Caco-2 (cell line): ENCODE measurements around the gene NOS3. TPM values are rescaled to one million over a fixed set of nuclear protein-coding genes. Genes with fewer than 3 reads are reported as not detected.

Experiments used
- BruUV-seq: library from RNA; stranded (reverse); fragments of 400-500 nt; replicated peaks from 2 replicates; lab custom pipeline; 2021; lab: Mats Ljungman, UMichigan
- CTCF ChIA-PET: fragments of 300-600 bp; sonication (Branson Sonifier 250); formaldehyde crosslinking; loops from one replicate; lab custom pipeline; 2022; ENCODE audit warnings: antibody characterized with exemption; lab: Charles Lee
- POLR2A ChIA-PET: fragments of 300-600 bp; sonication (Branson Sonifier 250); formaldehyde crosslinking; loops from one replicate; lab custom pipeline; 2022; ENCODE audit warnings: antibody characterized with exemption; lab: Charles Lee
- DNase-seq, 2 experiments: peaks; one replicate each; pipeline versions ENCODE4 v3.0.0 to v3.0.0-alpha.2; 2020 to 2022
- H3K27me3 ChIP-seq: replicated peaks from 2 replicates; pipeline ENCODE4 v1.6.0; 2011; ENCODE audit warnings: low read length; ENCODE audit not compliant: control insufficient read depth, insufficient read depth
- H3K36me3 ChIP-seq: 2 replicates; pipeline ENCODE4 v1.5.1; 2011; ENCODE audit warnings: low read length; ENCODE audit not compliant: control insufficient read depth, insufficient read depth
- H3K4me1 ChIP-seq: fragments of 250-450 bp; sonication (Bioruptor Pico); 2 replicates; pipeline ENCODE4 v1.5.1; 2020; ENCODE audit warnings: mild to moderate bottlenecking
- H3K4me3 ChIP-seq: 2 replicates; pipeline ENCODE4 v1.5.1; 2011; ENCODE audit warnings: low read depth, mild to moderate bottlenecking, control low read depth, low read length
- H3K9me3 ChIP-seq: fragments of 250-450 bp; sonication (Bioruptor Pico); 2 replicates; pipeline ENCODE4 v1.5.1; 2020; ENCODE audit warnings: mild to moderate bottlenecking, moderate library complexity
- H3K27ac Mint-ChIP-seq: one replicate; pipeline ENCODE4 v1.8.0; 2022; ENCODE audit warnings: mixed read lengths; ENCODE audit not compliant: unreplicated experiment
- H3K27me3 Mint-ChIP-seq: one replicate; pipeline ENCODE4 v1.8.0; 2022; ENCODE audit warnings: mixed read lengths; ENCODE audit not compliant: insufficient read depth, unreplicated experiment
- H3K36me3 Mint-ChIP-seq: one replicate; pipeline ENCODE4 v1.8.0; 2022; ENCODE audit warnings: mild to moderate bottlenecking, mixed read lengths; ENCODE audit not compliant: insufficient read depth, unreplicated experiment
- H3K4me1 Mint-ChIP-seq: one replicate; pipeline ENCODE4 v1.8.0; 2022; ENCODE audit warnings: low read depth, mixed read lengths; ENCODE audit not compliant: unreplicated experiment
- H3K4me3 Mint-ChIP-seq: one replicate; pipeline ENCODE4 v1.8.0; 2022; ENCODE audit warnings: mild to moderate bottlenecking, moderate library complexity, mixed read lengths; ENCODE audit not compliant: unreplicated experiment
- H3K9me3 Mint-ChIP-seq: one replicate; pipeline ENCODE4 v1.8.0; 2022; ENCODE audit warnings: mixed read lengths; ENCODE audit not compliant: unreplicated experiment
- intact Hi-C: fragments of 100-400 bp; cut with micrococcal nuclease; formaldehyde crosslinking; loops from one replicate; pipeline ENCODE4 v1.10.0; 2022; ENCODE audit not compliant: unreplicated experiment
- total RNA-seq: library from RNA; stranded (reverse); gene quantifications from 2 replicates; pipeline ENCODE4 v1.2.3, GENCODE V29; 2022
- TF ChIP-seq, protein P1 (sequence below), 2 experiments: fragments of 200-600 bp in 1 of 2; IDR thresholded peaks; 1 replicate in 1 of 2; 2 replicates in 1 of 2; pipeline versions ENCODE4 v1.5.1 to v1.8.0; 2011 to 2022; ENCODE audit warnings: antibody characterized with exemption in 1 of 2, control low read depth in 1 of 2, inconsistent platforms in 1 of 2, low read depth in 1 of 2, low read length in 1 of 2, mild to moderate bottlenecking in 1 of 2, moderate library complexity in 1 of 2; ENCODE audit not compliant: insufficient read depth in 1 of 2, severe bottlenecking in 1 of 2, unreplicated experiment in 1 of 2

The NOS3 gene
- total RNA-seq, 1 experiment from 2014 or later, result 1.1 TPM

- Histone ChIP-seq H3K36me3 (no peaks in the 10 kb centered on the region), H3K4me1 (no peaks in the 10 kb centered on the region), H3K4me3 (no peak overlapping the region), H3K9me3 (no peaks in the 10 kb centered on the region), H3K27me3 (no peaks in the 10 kb centered on the region)
- Mint-ChIP-seq H3K36me3 (no peaks in the 10 kb centered on the region), H3K27me3 (peaks cover 4% of the 10 kb centered on the region), H3K4me1 (no peaks in the 10 kb centered on the region), H3K9me3 (no peaks in the 10 kb centered on the region), H3K27ac (no peak overlapping the region), H3K4me3 (no peak overlapping the region)
- TF ChIP-seq, protein P1, sequence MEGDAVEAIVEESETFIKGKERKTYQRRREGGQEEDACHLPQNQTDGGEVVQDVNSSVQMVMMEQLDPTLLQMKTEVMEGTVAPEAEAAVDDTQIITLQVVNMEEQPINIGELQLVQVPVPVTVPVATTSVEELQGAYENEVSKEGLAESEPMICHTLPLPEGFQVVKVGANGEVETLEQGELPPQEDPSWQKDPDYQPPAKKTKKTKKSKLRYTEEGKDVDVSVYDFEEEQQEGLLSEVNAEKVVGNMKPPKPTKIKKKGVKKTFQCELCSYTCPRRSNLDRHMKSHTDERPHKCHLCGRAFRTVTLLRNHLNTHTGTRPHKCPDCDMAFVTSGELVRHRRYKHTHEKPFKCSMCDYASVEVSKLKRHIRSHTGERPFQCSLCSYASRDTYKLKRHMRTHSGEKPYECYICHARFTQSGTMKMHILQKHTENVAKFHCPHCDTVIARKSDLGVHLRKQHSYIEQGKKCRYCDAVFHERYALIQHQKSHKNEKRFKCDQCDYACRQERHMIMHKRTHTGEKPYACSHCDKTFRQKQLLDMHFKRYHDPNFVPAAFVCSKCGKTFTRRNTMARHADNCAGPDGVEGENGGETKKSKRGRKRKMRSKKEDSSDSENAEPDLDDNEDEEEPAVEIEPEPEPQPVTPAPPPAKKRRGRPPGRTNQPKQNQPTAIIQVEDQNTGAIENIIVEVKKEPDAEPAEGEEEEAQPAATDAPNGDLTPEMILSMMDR (IDR thresholded peaks at IDR 0.05; ENCODE audit: insufficient read depth in 1 of 2, low read depth in 1 of 2, low read length in 1 of 2, severe bottlenecking in 1 of 2, unreplicated experiment in 1 of 2), result no peak
- ChIA-PET CTCF (no interaction called here), POLR2A (interaction anchor here (0.6 kb wide), 1 partner anchor 1835 kb away, joined by 4 read pairs; no protein-coding TSS in a partner anchor)
- BruUV-seq, result no TSS peak
- intact Hi-C loops, result no loop called here
- DNase-seq, result no peak
Observed at GRCh38 chr7:151048911-151049463, 58.2 kb downstream of the NOS3 start.

GRCh38 chr7:151051108-151051507, 60.3 kb downstream of the NOS3 start:
- POLR2A ChIA-PET, result interaction anchor here (0.6 kb wide), 1 partner anchor 469 kb away, joined by 3 read pairs; no protein-coding TSS in a partner anchor
- CTCF ChIA-PET, result no interaction called here
- peak in 1 of 2 experiments; percentile 59 for DNase-seq

DNA sequence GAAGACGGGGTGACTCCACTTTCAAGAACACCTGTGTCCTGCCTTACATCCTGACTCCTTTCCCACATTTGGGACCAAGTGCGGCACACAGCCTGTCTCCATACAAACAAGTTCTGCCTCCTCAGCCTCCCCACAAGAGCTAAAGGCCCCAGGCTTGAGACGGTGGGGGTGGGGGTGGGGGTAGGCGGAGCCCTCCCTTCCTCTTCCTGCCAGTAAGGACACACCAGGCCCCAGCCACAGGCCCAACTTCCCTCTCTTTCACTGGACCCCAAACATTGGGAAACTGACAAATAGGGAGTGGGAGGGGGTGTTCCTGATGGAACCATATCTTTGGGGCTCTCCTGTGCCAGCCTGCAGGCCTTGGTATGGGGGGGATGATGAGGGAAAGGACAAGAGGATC, 62.3 kb downstream of the NOS3 start:
- H3K27ac Mint-ChIP-seq, result no peak overlapping the region
- H3K27me3 Mint-ChIP-seq, result peaks cover 4% of the 10 kb centered on the region
- Histone ChIP-seq H3K4me3 (no peak overlapping the region), H3K36me3 (no peaks in the 10 kb centered on the region; the same call in 1 of the 2 replicates), H3K9me3 (no peaks in the 10 kb centered on the region), H3K27me3 (no peaks in the 10 kb centered on the region), H3K4me1 (0 out of 2 replicates have a peak, but pooled peaks cover 8% of the 10 kb centered on the region)
- BruUV-seq, result no TSS peak
- no peaks in the 10 kb centered on the region for H3K36me3 Mint-ChIP-seq
- POLR2A ChIA-PET, result no interaction called here
- peaks cover 11% of the 10 kb centered on the region for H3K4me1 Mint-ChIP-seq
- TF ChIP-seq, protein P1 (IDR thresholded peaks at IDR 0.05; ENCODE audit: insufficient read depth in 1 of 2, low read depth in 1 of 2, low read length in 1 of 2, severe bottlenecking in 1 of 2, unreplicated experiment in 1 of 2), result no peak
- no peak for DNase-seq
- H3K4me3 Mint-ChIP-seq, result no peak overlapping the region
- intact Hi-C loops, result no loop called here
- CTCF ChIA-PET, result no interaction called here
- no peaks in the 10 kb centered on the region for H3K9me3 Mint-ChIP-seq

More at GRCh38 chr7:151051108-151051507, 60.3 kb downstream of the NOS3 start:
- H3K36me3 ChIP-seq, result no peaks in the 10 kb centered on the region; the same call in 1 of the 2 replicates
- no TSS peak for BruUV-seq
- Mint-ChIP-seq H3K36me3 (no peaks in the 10 kb centered on the region), H3K27ac (no peak overlapping the region), H3K4me3 (no peak overlapping the region), H3K4me1 (no peaks in the 10 kb centered on the region), H3K9me3 (no peaks in the 10 kb centered on the region), H3K27me3 (peaks cover 4% of the 10 kb centered on the region)
- intact Hi-C loops, result no loop called here
- no peaks in the 10 kb centered on the region for H3K4me1 ChIP-seq
- no peaks in the 10 kb centered on the region for H3K9me3 ChIP-seq
- TF ChIP-seq, protein P1 (IDR thresholded peaks at IDR 0.05; ENCODE audit: insufficient read depth in 1 of 2, low read depth in 1 of 2, low read length in 1 of 2, severe bottlenecking in 1 of 2, unreplicated experiment in 1 of 2), result no peak
- H3K4me3 ChIP-seq, result no peak overlapping the region
- no peaks in the 10 kb centered on the region for H3K27me3 ChIP-seq
